Measurements from ENCODE around the gene CEMIP.
A peak's percentile ranks its signal among the peaks of the same experiment; 100 is the strongest.

GRCh38 chr15:80996247-80996646 lies 217.1 kb downstream of the CEMIP start:
- TF ChIP-seq, protein P1, sequence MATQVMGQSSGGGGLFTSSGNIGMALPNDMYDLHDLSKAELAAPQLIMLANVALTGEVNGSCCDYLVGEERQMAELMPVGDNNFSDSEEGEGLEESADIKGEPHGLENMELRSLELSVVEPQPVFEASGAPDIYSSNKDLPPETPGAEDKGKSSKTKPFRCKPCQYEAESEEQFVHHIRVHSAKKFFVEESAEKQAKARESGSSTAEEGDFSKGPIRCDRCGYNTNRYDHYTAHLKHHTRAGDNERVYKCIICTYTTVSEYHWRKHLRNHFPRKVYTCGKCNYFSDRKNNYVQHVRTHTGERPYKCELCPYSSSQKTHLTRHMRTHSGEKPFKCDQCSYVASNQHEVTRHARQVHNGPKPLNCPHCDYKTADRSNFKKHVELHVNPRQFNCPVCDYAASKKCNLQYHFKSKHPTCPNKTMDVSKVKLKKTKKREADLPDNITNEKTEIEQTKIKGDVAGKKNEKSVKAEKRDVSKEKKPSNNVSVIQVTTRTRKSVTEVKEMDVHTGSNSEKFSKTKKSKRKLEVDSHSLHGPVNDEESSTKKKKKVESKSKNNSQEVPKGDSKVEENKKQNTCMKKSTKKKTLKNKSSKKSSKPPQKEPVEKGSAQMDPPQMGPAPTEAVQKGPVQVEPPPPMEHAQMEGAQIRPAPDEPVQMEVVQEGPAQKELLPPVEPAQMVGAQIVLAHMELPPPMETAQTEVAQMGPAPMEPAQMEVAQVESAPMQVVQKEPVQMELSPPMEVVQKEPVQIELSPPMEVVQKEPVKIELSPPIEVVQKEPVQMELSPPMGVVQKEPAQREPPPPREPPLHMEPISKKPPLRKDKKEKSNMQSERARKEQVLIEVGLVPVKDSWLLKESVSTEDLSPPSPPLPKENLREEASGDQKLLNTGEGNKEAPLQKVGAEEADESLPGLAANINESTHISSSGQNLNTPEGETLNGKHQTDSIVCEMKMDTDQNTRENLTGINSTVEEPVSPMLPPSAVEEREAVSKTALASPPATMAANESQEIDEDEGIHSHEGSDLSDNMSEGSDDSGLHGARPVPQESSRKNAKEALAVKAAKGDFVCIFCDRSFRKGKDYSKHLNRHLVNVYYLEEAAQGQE (IDR thresholded peaks at IDR 0.05; ENCODE audit: low read depth) = no peak
- TF ChIP-seq CTCF (IDR thresholded peaks at IDR 0.05 in 2 of 3, conservative IDR thresholded peaks at IDR 0.05 in 1 of 3; ENCODE audit: borderline replicate concordance in 1 of 3, insufficient read depth in 1 of 3, low read depth in 2 of 3, low read length in 2 of 3) = peak; percentile 49 to 76 (median 61); a peak in 5 of 6 replicates
- no peak for TF ChIP-seq TCF7L2 (IDR thresholded peaks at IDR 0.05; ENCODE audit: borderline replicate concordance, extremely low read depth, insufficient read depth, insufficient read length)

All from HCT116 (cell line).